CD4-positive, alpha-beta T cell treated with Interferon alpha-2 for 1 hour (primary cell): Measurements from ENCODE around the gene ZBTB7C.

Experiments used
- DNase-seq, 2 donors: peaks; one replicate each; pipeline ENCODE4 v3.0.0-alpha.2; 2020 to 2022

The ZBTB7C gene

DNA sequence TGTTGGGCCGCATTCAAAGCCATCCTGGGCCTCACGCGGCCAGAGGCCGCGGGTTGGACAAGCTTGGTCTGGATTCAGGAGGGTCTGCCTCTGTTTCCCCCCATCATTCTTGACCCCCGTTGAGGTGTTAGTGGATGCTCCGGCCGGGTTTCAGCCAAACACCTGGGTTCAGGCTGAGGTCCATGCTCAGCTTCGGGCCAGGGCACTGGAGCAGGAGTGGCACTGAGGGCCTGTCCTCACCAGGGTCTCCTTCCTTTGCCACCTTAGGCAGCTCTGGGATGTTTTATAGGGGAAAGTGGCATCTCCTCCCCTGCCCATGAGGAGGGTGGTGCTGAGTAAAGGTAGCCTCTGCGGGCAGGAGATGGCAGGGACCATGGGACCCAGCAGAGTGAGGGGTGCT is 401.8 kb downstream of the ZBTB7C start:
- DNase-seq, result no peak

DNA sequence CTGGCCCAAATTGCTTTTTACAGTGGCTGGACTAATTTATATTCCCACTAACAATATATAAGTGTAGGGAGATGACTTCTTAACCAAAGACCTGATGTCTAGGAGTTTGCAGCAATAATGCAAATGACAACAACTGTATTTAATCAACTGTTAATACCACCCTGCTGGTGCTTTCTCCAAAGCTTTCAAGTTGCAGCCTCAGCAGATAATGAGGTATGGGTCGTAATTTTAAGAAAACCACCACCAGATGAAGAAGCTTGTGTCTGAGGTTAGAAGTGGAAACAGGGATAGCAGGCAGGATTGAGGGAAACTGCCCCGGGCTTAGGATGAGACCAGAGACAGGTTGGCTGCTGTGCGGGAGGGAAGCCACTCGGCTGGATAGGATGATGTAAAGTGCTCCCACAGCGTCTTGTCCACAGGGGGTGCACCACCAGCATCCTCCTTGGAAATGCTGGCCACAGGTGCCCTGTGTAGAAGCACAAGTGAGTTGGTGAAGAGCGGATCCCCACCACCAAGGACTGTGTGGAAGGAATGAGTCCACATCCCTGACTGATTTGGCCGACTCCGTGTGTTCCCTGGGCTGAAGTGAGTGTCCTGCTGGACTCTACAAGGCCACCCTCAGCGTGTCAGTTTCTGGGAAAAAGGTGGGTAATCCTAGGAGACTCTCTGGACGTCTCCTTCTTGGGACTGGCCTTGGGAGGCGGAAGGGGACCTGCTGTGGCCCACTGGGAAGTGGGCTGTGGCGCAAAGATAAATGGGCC is 402.6 kb downstream of the ZBTB7C start:
- no peak for DNase-seq

DNA sequence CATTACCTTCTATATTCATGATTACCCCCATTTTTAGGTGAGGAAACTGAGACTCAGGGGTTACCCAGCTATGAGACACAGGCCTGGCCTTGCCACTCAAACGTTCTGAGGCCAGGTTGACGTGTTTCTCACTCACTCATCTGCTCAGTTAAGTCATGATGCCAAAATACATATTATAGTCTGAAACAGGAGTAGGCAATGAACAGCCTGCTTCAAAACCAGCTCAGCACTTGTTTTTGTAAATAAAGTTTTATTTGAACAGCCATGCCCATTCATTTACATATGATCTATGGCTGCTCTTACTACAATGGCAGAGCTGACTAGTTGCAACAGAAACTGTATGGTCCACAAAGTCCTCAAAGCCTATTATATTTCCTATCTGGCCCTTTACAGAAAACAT is 404.6 kb downstream of the ZBTB7C start:
- DNase-seq, result no peak

DNA sequence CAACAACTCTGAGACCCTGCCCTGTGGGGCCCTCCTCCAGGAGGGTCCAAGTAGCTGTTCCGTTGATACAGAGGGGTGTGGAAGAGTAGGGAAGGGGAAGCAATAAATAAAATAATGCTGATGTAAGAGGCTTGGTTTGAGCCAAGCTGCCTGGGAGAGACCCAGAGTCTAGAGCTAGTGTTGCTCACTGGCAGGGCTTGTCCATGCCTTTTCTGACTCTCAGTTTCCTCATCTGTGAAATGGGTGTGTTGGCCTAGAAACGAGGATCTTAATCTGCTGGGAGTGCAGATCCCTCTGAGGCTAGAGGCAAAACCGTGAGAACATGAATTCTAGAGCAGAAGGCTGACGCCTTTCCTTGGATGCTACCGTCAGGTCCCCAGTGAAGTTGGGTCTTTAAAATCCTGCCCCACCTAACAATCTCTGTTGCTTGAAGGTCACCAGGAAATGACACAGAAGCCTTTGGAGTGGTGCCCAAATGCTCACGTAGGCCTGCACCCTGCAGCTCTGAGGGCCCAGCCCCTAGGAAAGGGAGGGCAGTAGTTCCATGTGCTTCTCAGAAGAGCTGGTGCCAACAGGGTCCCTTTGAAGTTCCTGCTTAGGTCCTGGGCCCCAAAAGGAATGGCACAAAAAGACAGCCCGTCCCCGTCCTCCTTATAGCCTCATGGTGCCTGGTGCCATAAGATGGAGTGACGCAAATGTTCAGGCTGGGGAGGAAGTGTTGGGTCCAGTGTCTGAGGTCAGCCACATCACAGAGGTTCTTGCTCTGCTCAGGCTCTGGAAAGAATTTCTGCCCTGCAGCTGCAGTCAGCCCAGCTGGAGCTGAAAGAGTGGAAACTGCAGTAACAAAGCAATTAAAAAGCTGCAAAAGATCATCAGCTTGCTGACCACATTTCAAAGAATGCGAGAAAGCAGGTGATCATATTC is 405.5 kb downstream of the ZBTB7C start:
- no peak for DNase-seq

DNA sequence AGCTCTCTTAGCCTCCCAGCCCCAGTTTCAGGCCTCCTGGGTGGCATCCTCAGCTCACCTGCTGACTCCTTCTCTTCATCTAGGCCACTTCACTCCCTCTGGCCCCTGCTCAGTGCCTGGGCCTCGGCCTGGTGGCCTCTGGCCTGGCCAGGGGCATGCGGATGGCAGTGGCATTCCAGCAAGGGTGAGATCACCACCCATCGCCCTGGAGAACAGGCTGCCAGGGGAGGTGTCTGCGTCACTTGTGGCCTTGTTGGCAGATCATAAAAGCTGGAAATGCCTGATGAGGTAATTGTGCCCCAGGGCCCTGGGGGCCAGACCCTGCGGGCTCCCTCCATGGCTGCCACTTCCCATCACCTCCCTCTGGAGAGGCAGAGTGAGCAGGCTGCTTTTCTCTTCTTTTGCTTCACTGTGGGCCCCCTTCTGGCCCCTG is 406.2 kb downstream of the ZBTB7C start:
- no peak for DNase-seq

DNA sequence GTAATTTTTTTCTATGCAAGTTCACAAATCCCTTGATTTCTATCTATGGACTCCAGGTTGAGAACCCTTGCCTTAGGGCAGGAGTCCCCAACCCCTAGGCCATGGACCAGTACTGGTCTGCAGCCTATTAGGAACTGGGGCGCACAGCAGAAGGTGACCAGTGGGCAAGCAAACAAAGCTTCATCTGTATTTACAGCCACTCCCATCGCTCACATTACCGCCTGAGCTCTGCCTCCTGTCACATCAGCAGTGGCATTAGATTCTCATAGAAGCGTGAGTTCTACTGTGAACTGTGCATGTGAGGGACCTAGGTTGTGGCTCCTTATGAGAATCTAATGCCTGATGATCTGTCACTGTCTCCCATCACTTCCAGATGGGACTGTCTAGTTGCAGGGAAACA is 408.5 kb downstream of the ZBTB7C start:
- no peak for DNase-seq

DNA sequence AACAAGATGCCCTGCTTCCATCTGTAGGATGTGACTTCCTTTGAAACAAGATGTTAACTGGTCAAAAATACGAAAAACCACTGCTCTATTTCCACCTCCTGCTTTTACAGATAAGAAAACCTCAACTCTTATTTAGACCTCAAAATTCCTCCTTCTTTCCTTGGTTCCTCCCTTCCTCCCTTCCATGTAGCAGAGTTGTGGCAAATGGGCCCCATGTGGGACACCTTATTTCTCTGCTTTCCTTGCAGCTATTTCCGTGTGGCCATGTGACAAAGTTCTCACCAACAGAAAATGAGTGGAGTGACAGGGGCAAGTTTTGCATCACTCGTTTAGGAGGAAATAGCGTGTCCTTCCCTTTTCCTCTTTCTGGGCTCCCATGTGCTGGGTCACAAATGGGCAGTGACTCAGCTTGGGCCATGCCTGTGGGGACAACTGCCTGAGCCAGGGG is 409.4 kb downstream of the ZBTB7C start:
- DNase-seq, result peak in 1 of 2 donors; percentile 29

DNA sequence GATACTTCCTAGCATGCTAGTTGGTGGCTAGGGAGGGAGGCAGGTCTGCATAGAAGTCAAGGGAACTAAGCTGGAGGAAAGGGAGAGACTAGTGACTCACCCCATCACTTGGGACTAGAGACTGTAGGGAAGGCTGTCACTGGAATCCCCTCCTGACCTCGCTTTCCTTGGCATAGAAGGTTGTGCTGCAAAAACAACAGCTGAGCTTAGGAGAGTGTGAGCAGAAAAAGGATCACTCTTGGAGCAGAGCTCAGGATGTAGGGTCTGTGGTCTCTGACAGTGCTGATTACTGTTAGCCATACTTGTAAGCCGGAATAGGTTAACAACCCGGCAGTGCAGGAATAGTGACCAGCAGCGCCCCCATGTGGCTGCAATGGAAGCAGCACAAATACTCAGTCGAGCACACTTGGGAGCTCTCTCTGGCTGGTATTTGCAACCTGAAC is 411.8 kb downstream of the ZBTB7C start:
- DNase-seq, result peak in 1 of 2 donors; percentile 14

DNA sequence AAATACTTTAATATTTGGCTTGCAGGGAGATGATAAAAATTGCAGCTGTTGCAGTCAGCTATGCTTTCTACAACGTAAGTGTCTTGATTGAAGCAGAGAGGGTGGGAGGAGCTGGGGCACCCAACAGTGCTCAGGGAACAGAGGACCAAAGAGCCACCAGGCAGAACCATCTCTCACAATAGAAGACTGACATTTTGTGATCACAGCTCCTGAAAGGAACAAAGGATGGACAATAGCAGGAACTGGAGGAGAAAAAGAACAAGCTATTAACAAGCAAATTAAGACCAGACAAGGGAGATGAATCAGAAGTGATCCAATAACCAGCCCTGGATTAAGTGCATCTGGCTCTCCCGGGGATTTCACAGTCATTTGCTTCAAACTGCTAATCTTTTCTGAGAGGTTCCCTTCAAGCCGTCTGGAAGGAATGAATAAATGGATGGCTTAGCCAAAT is 413.1 kb downstream of the ZBTB7C start:
- no peak for DNase-seq

DNA sequence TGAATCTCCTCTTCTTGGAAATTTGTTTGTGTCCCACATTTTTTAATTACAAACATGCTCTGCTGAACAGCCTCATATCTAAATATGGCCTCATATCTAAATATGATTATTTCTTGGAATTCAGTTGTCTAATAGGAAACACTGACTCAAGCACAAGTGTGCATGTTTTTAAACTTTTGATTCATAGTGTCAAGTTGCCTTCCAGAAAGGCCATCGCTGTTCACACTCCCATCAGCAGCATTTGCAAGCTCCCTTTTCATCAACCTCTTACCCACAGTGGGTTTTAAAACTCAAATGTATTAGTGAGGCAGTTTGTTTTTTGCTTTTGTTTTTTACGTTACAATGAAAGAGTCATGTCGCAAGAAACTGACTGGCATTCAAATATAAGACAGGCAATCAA is 413.5 kb downstream of the ZBTB7C start:
- no peak for DNase-seq

DNA sequence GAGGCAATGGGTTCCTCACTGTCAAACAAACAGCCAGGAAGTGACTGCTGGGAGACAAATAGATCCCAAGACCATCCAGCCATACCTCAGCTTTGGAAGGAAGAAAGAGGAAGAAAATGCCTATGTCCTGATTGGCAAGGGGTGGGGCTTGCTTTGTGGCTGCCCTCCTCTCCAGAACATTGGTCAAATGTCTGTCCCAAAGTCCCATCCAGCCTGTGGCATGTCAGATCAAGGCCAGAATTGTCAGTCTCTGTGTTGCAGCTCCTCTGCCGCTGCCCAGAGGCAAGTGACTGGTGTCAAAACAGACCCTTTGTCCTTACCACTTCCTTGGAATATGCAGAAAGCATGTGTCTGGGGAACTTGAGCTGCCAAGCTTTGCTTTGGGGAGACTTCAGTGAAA is 415.8 kb downstream of the ZBTB7C start:
- no peak for DNase-seq

DNA sequence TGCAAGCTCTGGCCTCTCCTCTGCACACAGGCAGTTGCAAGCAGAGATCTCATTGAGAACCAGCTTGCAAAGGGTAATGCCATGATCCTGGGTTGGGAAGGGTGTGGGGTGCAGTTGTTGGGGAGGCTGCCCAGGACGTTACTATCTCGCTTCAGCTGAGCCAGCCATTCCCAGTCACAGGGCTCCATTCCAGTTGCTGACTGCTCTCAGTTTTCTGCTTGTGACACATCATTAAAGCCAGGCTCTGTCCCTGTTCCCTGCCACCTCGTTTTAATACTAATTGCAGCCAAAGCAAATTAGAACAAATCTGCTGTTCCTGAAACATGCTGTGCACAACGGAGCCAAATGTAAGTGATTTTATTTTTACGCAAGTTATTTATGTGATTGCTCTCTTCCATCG is 416.2 kb downstream of the ZBTB7C start:
- no peak for DNase-seq

DNA sequence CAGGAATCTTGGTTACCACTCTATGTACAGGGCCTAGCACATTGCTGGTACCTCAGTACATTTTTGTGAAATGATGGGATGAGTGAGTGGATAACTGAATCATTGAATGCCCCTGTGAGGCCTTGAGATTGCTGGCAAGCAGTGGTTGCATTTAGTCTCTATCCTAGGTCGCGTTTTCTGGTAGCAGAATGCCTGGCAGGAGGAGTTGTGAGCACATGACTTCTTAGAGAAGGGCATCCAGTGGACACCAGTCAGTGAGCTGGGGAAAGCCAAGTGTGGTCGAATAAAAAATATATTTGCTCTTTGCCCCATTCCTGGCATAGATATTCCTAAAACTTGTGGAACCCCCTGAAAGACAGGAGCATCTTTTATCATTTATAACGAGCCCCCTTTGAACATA is 416.9 kb downstream of the ZBTB7C start:
- no peak for DNase-seq

DNA sequence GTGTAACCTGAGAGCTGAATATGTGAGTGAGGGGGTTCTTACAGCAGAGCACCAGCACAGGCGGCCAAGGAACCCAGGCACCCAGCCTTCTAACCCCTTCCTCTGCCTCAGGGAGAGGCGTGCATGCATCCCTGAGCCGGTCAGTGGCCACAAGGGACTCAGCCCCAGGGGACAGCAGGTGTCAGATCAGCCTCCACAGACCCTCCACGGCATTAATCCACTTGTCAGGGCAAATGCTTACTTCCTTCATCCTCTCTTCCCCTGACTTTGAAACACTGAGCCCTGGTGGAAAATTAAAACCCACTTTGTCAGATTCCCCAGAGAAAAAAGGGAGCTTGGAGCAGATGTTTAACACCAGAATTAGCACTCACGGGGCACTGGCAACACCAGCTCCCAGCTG is 418.2 kb downstream of the ZBTB7C start:
- no peak for DNase-seq

DNA sequence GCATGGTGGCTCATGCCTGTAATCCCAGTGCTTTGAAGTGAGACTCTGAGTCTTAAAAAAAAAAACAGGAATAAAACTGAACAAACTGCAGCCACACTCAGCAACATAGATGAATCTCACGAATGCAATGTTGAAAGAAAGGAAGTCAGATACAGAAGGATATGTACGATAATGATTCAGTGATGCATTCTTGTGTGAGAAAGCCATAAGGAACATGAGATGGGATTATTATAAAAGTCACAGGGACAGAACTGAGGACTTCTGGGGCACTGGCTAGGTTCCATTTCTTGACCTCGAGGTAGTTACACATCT is 421.8 kb downstream of the ZBTB7C start:
- DNase-seq, result no peak

DNA sequence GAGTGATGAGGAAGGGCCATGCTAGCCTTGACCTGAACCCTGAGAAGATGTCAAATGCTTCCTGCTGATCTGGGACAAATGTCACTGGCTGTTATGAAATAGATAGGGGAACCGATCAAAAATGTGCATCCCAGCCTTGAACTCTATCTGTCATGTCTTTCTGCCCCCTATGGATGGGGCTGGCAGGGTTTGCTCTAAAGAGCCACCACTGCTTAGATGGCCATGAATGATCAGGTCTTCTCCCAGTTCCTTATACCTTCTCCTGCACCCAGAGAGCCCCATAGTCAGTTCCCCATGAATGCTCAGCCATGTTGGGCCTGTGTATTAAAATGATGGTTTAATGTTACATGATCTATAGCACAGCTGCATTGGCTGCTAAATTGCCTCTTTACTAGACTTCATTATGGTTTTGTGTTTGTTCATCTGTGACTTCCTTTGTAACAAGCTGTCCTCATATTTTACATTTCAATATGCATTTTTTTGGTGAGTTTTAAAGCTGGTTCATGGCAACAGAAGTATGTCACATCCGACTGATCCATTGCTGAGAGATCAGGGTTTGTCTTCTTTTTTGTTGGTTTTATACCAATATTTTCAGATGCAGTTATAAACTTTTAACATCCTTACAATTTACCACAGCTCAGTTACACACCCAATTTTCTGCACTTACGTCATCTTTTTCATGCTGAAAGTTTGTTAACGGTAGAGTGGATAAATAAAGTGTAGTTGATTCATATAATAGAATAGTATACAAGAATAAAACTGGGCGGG is 422.4 kb downstream of the ZBTB7C start:
- DNase-seq, result no peak

DNA sequence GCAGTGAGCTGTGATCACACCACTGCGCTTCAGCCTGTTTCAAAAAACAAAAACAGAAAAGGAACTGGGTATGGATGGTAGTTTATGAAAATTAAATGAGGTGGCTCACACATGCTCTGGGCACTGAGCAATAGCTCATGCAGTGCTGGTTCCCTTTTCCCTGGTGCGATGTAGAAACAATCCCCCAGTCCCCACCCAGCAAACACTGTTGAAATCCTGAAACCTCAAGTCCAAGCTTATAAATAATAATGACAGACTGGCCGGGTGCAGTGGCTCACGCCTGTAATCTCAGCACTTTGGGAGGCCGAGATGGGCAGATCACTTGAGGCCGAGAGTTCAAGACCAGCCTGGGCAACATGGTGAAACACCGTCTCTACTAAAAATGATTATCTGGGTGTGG is 423.3 kb downstream of the ZBTB7C start:
- peak; percentile 12 to 55 for DNase-seq

DNA sequence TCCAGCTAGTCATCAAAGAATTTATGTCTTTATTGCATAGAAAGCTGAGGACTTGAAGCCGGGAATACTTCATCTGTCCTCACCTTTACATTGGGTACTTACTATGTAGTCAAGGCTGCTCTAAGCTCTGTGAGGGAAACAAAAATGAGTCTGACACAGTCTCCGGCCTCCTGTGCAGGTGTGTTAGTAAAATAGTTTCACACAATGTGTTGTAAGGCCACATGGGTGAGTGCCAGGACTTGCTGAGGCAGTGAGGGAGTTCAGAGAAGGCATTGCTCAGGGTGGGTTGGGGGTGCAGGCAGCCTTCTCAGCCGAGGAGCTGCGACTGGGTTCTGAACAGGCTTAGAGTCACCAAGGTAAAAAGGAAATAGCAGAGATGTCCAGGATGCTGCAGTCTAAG is 424.2 kb downstream of the ZBTB7C start:
- DNase-seq, result no peak

DNA sequence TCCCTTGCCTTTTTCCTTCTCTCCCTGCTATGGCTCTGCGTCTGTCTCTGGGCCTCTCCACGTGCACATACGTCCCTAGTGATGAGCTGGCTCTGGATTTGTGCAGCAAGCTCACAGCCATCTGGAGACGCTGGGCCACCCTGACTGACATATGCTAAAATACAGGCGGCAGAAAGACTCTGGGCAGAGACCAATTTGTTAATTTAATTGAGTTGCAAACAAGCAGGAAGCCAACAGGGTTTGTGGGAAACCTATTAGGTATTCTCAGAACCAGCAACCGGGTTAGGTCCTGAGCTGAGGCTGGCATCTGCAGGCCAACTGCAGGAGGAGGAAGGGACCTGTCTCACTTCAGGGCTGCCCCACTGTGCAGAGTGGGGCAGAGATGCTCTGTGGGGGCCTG is 425.2 kb downstream of the ZBTB7C start:
- DNase-seq, result no peak

DNA sequence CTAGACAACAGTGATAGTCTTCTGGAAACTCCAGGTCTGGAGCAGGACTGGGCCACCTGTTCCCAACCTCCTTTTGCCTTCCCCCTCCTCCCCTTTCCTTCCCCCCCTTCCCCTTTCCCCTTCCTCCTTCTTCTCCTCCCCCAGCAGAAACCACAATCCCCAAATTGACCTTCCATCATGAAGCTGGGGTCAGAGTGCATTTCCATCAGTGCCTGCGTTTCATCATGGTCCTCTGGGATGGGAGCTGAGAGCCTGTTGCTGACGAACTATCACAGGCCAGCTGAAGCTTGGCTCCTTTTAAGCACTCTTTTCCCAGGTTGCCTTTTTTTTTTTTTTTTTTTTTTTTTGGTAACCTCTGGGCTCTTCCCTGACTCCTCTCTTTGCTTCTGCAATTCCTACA is 426.1 kb downstream of the ZBTB7C start:
- DNase-seq, result no peak

DNA sequence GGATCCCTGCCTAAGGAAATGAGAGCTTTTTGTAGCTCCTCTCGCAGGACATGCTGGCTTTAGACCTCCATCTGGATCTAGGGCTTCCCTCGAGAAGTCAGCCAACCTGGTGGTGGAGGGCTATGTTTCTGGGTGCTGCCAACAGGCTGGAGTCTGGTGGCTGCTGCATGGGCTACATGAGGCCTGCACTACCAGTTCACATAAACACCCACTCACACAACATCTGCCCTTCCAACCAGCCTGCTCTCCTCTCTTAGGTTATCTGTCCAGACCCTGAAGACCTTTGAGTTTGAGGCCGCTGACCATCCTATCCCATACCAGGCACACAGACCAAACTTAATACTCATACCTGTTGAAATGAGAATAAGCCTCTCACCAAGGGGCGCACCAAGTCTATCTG is 427.4 kb downstream of the ZBTB7C start:
- no peak for DNase-seq

DNA sequence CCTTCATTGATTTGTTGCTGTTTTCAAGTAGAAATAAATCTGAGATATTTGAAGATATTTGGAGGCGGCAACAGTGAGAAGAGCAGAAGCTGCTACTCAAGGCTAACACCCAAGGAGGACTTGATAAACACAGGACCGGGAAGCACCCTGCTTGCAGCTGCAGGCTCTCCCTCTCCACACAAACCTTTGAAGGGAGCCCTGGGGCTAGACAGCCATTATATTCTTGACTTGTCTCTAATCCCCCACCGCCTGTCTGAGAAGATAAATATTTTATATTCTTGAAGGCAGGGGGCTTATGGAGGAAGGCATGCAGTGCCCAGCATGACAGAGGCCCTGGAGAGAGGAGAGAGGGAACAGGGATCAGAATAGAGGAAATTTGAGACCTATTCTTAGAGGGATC is 427.9 kb downstream of the ZBTB7C start:
- DNase-seq, result no peak

DNA sequence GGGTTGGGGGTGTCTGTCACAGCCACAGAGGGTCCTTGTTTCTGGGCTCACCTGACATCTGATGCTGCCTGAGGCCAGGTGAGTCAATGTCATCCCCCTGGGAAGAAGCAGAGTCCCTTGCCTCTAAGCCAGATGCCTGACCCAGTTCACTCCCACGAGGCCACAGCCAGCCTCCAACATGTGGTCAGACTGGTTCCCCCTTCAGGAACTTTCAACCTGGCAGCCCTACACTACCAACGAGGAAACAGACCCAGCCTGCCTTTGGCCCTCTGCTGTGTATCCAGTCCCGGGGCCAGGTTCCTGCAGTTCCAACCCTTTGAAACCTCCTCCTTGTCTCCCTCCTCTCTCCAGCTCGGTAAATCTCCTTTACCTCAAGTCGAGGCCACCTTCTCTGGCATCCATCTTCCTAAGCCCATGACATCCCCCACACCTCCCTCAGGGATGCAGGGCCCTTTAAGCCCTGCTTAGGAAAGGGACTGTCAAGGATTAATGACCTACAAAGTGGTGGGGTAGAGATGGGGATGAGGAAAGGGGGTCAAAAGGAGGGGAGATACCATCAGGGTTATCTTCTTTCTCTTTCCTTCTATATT is 429.5 kb downstream of the ZBTB7C start:
- no peak for DNase-seq
